Uterus (tissue), 4 donors: ENCODE results near the gene IMPDH2. TPM values are rescaled to one million over a fixed set of nuclear protein-coding genes. Genes with fewer than 3 reads are reported as not detected.

Source experiments
- DNase-seq, 2 donors: peaks; one replicate each; pipeline ENCODE4 v3.0.0-alpha.2; 2019 to 2020
- H3K27ac ChIP-seq, 2 donors: fragments of 200-600 bp; sonication (generic); 1 replicate in 1 of 2; 2 replicates in 1 of 2; pipeline ENCODE4 v1.5.1; 2016 to 2018
- H3K27me3 ChIP-seq, 2 donors: fragments of 200-600 bp; sonication (generic); one replicate each; pipeline ENCODE4 v1.5.1; 2018 to 2019; ENCODE audit warnings: control low read depth in 1 of 2
- H3K36me3 ChIP-seq, 2 donors: fragments of 200-600 bp; sonication (generic); one replicate each; pipeline ENCODE4 v1.5.1; 2019; ENCODE audit warnings: control low read depth in 1 of 2
- H3K4me1 ChIP-seq, 2 donors: fragments of 200-600 bp; sonication (generic); one replicate each; pipeline ENCODE4 v1.5.1; 2018 to 2019; ENCODE audit warnings: control low read depth in 1 of 2
- H3K4me3 ChIP-seq, 2 donors: fragments of 200-600 bp; sonication (generic); 1 replicate in 1 of 2; 2 replicates in 1 of 2; pipeline ENCODE4 v1.5.1; 2018 to 2019; ENCODE audit warnings: mild to moderate bottlenecking in 1 of 2
- H3K9me3 ChIP-seq, 2 donors: fragments of 200-600 bp; sonication (generic); one replicate each; pipeline ENCODE4 v1.5.1; 2019; ENCODE audit warnings: control low read depth in 1 of 2
- POLR2A ChIP-seq, 2 donors: fragments of 450-650 bp; IDR thresholded peaks; one replicate each; pipeline ENCODE4 v1.6.1; 2016; ENCODE audit warnings: antibody characterized with exemption in 2 of 2, mild to moderate bottlenecking in 1 of 2, moderate library complexity in 1 of 2
- intact Hi-C: fragments of 100-400 bp; cut with DNase I; formaldehyde crosslinking; loops from one replicate; pipeline ENCODE4 v1.15.1; 2023; ENCODE audit warnings: low total_unique reads
- total RNA-seq, 4 donors: library from RNA; depleted of rRNA in 3 of 4; stranded (reverse); fragments of >200 nt in 3 of 4; gene quantifications; one replicate each; pipeline versions ENCODE4 v1.1.0 to v1.2.4, GENCODE V29; 2014 to 2023
- TF ChIP-seq, protein P1 (sequence below), 4 experiments: fragments of 200-600 bp in 2 of 4; fragments of 450-650 bp in 2 of 4; sonication (generic) in 2 of 4; IDR thresholded peaks; one replicate each; pipeline ENCODE4 v1.5.1; 2016 to 2019; ENCODE audit warnings: antibody characterized with exemption in 4 of 4, mild to moderate bottlenecking in 2 of 4, moderate library complexity in 1 of 4
- donor health status: DM: yes; HTN: yes; CAD: no.

Gene IMPDH2
- total RNA-seq, 4 donors from 2014 or later: 53.0 to 273 (median 163) TPM

DNA sequence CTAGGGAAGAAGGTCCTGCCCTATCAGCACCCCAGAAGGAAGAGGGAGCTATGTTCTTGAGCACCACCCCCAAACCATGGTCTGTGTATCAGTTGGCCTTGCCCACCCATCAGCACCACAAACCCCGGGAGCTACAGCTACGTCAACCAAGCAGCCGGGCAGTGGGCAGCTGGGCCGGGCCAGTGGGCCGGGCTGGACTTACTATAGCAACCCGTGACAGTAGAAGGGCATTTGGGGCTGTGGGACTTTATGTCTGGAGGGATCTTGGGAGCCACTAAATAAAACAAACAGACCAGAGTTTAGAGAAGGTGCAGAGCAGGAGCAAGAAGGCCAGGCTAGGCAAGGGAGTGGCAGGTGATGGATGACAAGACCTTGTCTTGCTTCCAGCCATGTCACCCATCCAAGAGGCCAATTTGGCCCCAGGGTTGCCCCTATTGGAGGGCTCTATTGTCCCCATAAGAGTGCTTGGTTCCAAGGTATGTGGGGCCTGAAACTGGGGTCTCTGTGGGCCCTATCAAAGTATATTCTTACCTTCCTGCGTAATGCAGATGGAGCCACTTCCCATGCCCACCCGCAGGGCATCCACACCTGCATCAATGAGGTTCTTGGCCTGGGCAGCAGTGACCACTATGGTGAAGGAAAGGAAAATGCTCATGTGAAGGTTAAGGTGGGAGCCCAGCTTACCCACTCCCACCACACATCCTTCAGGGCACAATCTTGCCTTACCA is 3.2 kb downstream of the IMPDH2 start:
- no peaks in the 10 kb centered on the region for H3K27me3 ChIP-seq
- intact Hi-C loops: no loop called here
- H3K36me3 ChIP-seq: no peaks in the 10 kb centered on the region
- H3K4me1 ChIP-seq: peaks cover 5% of the 10 kb centered on the region in 2 donors
- TF ChIP-seq, protein P1, sequence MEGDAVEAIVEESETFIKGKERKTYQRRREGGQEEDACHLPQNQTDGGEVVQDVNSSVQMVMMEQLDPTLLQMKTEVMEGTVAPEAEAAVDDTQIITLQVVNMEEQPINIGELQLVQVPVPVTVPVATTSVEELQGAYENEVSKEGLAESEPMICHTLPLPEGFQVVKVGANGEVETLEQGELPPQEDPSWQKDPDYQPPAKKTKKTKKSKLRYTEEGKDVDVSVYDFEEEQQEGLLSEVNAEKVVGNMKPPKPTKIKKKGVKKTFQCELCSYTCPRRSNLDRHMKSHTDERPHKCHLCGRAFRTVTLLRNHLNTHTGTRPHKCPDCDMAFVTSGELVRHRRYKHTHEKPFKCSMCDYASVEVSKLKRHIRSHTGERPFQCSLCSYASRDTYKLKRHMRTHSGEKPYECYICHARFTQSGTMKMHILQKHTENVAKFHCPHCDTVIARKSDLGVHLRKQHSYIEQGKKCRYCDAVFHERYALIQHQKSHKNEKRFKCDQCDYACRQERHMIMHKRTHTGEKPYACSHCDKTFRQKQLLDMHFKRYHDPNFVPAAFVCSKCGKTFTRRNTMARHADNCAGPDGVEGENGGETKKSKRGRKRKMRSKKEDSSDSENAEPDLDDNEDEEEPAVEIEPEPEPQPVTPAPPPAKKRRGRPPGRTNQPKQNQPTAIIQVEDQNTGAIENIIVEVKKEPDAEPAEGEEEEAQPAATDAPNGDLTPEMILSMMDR (IDR thresholded peaks at IDR 0.05): no peak
- no peak for TF ChIP-seq POLR2A (IDR thresholded peaks at IDR 0.05)
- no peak overlapping the region for H3K4me3 ChIP-seq
- H3K9me3 ChIP-seq: no peaks in the 10 kb centered on the region
- no peak overlapping the region for H3K27ac ChIP-seq
- DNase-seq: no peak

GRCh38 chr3:49025005-49025792 is 4.0 kb downstream of the IMPDH2 start:
- Histone ChIP-seq H3K4me1 (peaks cover 5% of the 10 kb centered on the region in 2 donors), H3K4me3 (no peak overlapping the region), H3K27ac (no peak overlapping the region), H3K36me3 (no peaks in the 10 kb centered on the region), H3K9me3 (no peaks in the 10 kb centered on the region), H3K27me3 (no peaks in the 10 kb centered on the region)
- intact Hi-C loops: no loop called here
- no peak for TF ChIP-seq POLR2A (IDR thresholded peaks at IDR 0.05)
- TF ChIP-seq, protein P1 (IDR thresholded peaks at IDR 0.05): no peak
- DNase-seq: no peak

- Histone ChIP-seq H3K27ac (no peak overlapping the region), H3K4me3 (no peak overlapping the region), H3K27me3 (no peaks in the 10 kb centered on the region), H3K9me3 (no peaks in the 10 kb centered on the region), H3K4me1 (peaks cover 5% of the 10 kb centered on the region in 2 donors), H3K36me3 (no peaks in the 10 kb centered on the region)
- intact Hi-C loops: no loop called here
- no peak for DNase-seq
- TF ChIP-seq, protein P1 (IDR thresholded peaks at IDR 0.05): no peak
- TF ChIP-seq POLR2A (IDR thresholded peaks at IDR 0.05): no peak
Observed at GRCh38 chr3:49024449-49024848, 4.7 kb downstream of the IMPDH2 start.

DNA sequence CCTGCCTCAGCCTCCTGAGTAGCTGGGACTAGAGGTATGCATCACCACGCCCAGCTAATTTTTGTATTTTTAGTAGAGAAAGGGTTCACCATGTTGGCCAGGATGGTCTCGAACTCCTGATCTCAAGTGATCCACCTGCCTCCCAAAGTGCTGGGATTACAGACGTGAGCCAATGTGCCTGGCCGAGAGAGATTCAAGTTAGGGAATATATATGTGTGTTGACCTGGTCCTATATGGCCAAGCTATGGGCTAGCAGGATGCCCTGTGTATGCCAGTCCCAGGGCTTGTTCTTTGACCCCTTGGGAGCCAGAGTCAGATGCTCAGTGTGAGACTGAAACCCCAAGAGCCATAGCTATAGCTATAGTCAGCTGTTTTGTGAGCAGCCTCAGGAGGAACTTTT is 5.4 kb downstream of the IMPDH2 start:
- Histone ChIP-seq H3K27me3 (no peaks in the 10 kb centered on the region), H3K9me3 (no peaks in the 10 kb centered on the region), H3K27ac (no peak overlapping the region), H3K4me3 (no peak overlapping the region), H3K36me3 (no peaks in the 10 kb centered on the region), H3K4me1 (peaks cover 5 to 9% of the 10 kb centered on the region in 2 donors)
- no peak for TF ChIP-seq POLR2A (IDR thresholded peaks at IDR 0.05)
- TF ChIP-seq, protein P1 (IDR thresholded peaks at IDR 0.05): no peak
- intact Hi-C loops: no loop called here
- no peak for DNase-seq

DNA sequence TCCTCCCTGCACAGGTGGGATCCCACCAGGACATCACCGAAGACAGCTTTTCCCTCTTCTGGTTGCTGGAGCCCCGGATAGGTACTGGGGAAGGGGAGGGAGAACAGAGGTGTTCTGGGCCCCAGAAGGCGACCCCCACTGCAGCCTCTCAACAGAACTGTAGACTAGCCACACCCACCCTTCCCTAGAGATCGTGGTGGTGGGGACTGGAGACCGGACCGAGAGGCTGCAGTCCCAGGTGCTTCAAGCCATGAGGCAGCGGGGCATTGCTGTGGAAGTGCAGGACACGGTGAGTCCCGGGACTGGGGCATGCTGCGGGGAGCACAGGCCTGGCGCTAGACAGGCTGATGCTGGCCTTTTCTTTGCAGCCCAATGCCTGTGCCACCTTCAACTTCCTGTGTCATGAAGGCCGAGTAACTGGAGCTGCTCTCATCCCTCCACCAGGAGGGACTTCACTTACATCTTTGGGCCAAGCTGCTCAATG is 6.5 kb downstream of the IMPDH2 start:
- H3K27me3 ChIP-seq: no peaks in the 10 kb centered on the region
- H3K36me3 ChIP-seq: no peaks in the 10 kb centered on the region
- no peak for DNase-seq
- H3K27ac ChIP-seq: peak overlapping the region; percentile 98 to 100
- peak overlapping the region; percentile 89 to 93 for H3K4me3 ChIP-seq
- intact Hi-C loops: no loop called here
- H3K9me3 ChIP-seq: no peaks in the 10 kb centered on the region
- no peak for TF ChIP-seq POLR2A (IDR thresholded peaks at IDR 0.05)
- TF ChIP-seq, protein P1 (IDR thresholded peaks at IDR 0.05): no peak
- peaks cover 0 to 8% of the 10 kb centered on the region in 2 donors for H3K4me1 ChIP-seq
